Activated gamma-delta T cell treated with Interleukin-2 at 50 U/mL for 16 hours (primary cell): ENCODE measurements around the gene ANKRD29.
"Not testable (repeated sequence)": the region's sequence is repeated elsewhere in the genome, so short reads cannot be mapped to it uniquely, and the experiment has no call there.

Experiments used
- DNase-seq: peaks from one replicate; pipeline ENCODE4 v3.0.0-alpha.2; 2020

The ANKRD29 gene

DNA sequence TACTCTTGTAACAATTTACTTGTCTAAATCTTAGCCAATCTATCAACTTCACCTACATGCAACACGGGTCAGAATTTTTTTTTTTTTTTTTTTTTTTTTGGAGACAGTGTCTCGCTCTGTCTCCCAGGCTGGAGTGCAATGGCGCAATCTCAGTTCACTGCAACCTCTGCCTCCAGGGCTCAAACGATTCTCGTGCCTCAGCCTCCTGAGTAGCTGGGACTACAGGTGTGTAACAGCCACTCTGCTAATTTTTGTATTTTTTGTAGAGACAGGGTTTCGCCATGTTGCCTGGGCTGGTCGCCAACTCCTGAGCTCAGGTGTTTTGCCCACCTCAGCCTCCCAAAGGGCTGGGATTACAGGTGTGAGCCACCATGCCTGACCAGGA, 49.6 kb downstream of the ANKRD29 start:
- not testable (repeated sequence) for DNase-seq

GRCh38 chr18:23612434-23613090, 50.1 kb downstream of the ANKRD29 start:
- no peak for DNase-seq

GRCh38 chr18:23609390-23610023, 53.2 kb downstream of the ANKRD29 start:
- DNase-seq, result no peak

DNA sequence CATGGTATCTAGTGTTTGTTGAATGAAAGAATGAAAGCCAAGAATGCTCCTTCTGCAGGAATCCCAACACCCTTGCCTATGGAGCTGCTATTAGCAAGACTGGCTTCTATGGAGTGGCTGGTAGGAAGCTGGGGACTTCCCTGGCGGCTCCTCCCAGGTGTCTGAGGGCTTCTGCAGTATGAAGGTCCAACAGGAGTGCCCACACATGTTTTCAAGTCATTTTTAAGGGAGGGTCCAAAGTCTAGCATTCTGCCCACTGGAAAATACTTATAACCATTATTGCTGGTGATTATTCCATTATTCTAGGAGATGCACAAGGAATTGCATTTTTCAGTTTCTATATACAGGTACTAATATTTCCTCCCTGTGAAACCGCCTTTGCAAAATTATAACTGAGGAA, 54.5 kb downstream of the ANKRD29 start:
- DNase-seq, result no peak

DNA sequence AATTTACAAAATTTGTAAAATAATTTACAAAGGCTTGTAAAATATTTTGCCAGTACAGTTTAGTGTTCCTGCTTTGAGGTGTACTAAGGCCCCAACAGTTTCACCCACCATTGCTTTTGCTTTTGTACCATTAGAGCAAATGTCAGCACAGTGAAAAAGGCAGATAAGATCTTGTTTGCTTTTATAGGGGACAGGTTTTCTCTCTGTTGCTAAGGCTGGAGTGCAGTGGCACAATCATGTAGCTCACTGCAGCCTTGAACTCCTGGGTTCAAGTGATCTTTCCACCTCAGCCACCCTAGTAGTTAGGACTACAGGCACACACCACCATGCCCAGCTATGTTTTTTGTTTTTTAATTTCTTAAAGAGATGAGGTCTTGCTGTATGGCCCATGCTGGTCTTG, 56.8 kb downstream of the ANKRD29 start:
- no peak for DNase-seq

DNA sequence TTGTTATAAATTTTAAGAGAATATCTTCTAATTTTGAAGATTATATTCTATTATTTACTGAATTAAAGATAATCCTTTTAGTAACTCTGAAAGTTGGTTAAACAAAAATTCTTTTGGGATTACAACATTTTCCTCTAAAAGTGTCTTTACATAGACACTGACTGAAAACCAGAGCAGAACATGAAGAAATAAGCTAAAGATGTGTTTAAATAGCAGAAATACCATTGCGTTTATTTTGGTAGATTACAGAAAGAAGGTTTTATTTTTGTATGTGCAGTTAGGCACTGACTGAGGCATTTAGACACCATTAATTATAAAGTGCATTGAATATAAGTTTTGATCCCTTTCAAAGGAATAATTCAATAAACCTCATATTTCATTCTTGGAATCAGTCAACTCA, 62.9 kb downstream of the ANKRD29 start:
- DNase-seq, result no peak

GRCh38 chr18:23596183-23596582, 66.5 kb downstream of the ANKRD29 start:
- DNase-seq, result no peak

GRCh38 chr18:23595591-23595990, 67.1 kb downstream of the ANKRD29 start:
- no peak for DNase-seq

GRCh38 chr18:23593720-23594119, 69.0 kb downstream of the ANKRD29 start:
- DNase-seq, result no peak

- DNase-seq, result no peak
Measured at GRCh38 chr18:23592911-23593310, 69.8 kb downstream of the ANKRD29 start.

- DNase-seq, result no peak
Measured at GRCh38 chr18:23591011-23591410, 71.7 kb downstream of the ANKRD29 start.

GRCh38 chr18:23588836-23589560, 73.7 kb downstream of the ANKRD29 start:
- no peak for DNase-seq

DNA sequence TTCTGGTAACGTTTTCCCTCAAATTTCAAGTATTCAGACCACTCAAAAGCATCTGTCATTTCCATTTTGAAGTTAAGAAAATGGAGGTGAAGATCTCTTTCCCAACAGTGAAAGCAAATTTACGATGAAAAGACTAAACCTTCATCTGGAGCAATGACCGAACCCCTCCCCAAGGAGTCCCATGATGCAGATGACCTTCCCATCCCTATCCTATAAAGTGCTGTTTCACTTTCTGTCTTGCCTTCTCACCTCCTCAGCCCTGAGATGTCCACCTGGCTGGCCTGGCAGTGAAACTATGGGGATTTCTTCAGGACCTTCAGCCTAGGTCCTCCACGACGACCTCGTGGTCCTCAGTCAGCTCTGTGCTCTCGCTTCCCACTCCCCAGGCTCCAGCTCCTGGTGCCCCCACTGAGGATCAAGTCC, 75.5 kb downstream of the ANKRD29 start:
- no peak for DNase-seq

DNA sequence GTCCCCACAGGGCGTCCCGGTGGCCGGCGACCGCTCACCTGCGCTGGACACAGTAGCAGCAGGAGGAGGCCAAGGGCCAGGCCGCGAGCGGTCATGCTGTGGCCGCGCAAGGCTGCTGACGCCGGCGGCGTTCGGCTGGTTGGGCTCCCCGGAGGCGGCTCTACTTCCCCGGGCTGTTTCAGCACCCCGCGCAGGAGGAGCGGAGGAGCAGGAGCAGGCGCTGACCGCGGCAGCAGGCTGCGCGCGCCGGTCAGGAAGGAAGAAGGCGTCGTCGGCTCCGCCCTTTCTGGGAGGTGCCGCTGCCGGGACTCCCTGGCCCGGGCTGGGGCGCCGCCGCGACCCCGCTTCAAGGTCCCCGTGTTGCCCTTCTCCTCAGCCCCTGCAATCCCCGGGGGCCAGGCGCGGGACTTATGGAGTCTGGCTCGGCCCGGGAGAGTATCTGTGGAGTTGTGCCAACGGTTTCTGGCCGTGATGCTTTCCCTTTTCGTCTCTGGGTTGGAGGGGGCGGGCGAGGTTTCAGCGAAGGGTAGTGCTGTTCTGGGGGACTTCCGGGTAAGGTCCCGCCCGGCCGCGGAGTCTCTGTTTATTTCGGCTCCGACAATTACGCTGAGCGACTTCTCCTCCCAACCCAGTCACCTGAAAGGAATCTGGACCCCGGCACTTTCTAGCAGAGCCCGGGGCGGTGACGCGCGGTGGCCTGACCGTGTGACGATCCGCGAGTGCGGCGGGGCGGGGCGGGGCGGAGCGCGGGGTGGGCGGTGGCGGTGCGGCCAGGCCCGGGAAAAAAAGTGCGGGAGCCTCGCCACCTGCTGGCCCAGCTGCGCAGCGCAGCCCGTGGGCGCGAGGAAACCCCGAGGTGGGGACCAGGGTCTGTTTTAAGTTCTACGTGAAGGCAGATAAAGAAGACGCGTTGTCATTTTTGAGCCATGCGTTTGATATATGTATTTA, 76.2 kb downstream of the ANKRD29 start, which contains the start of gene NPC1:
Gene NPC1 (minus strand): TSS at position 258 of the 948 bp plus-strand sequence. CDS start 163 bp downstream, at position 95.
- peak; percentile 88 for DNase-seq

DNA sequence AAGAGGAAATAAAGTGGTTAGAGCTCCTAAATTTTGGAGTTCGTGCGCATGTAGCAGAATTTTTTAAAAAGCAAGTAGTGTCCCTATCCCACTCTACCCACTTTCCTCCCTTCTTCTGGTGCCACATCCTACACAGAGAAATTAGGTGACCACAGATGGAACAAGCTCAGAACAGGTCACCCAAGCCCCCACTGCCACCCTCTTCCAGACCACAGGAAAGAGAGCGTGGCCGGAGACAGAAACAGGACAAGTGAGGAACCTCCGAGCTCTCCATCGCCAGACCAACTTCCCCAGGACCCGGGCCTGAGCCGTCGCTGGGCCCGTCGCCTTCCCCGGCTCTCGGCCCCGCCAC, 76.8 kb downstream of the ANKRD29 start:
- peak; percentile 9 for DNase-seq

DNA sequence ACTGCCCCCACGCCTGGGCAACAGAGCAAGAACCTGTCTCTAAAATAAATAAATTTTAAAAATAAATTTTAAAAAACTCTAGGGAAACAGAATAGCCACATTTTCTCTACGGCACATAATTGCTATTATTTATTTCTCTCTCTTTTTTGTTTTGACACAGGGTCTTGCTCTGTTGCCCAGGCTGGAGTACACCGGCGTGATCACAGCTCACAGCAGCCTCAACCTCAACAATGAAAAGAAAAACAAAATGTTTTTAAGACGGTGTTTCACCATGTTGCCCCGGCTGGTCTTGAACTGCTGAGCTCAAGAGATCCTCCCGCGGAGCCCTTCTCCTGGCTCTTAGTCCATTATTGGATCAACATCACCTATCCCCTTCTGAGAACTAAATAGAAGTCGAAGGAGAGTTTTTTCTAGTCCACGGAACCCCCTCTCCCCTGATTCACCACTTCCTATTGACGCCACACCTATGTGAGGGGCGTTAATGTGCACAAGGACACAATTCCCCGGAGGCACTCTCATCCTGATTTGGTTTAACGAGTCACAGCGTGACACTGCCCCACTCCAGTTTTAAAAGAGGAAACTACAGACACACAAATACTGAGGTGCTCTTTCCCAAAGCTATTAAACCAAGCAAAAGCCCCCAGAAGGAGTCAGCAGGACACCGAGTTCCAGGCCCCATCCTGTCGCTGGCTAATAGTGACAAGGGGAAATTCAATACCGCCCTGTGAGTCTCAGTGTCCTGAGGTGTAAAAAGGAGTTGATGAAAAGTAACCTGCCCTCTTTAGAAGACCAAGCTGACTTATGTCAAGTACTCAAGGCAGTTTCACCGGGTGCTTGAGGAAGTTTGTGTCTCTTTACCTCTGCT, 77.5 kb downstream of the ANKRD29 start:
- DNase-seq, result no peak

- no peak for DNase-seq
Measured at GRCh38 chr18:23584019-23584983, 78.4 kb downstream of the ANKRD29 start.

DNA sequence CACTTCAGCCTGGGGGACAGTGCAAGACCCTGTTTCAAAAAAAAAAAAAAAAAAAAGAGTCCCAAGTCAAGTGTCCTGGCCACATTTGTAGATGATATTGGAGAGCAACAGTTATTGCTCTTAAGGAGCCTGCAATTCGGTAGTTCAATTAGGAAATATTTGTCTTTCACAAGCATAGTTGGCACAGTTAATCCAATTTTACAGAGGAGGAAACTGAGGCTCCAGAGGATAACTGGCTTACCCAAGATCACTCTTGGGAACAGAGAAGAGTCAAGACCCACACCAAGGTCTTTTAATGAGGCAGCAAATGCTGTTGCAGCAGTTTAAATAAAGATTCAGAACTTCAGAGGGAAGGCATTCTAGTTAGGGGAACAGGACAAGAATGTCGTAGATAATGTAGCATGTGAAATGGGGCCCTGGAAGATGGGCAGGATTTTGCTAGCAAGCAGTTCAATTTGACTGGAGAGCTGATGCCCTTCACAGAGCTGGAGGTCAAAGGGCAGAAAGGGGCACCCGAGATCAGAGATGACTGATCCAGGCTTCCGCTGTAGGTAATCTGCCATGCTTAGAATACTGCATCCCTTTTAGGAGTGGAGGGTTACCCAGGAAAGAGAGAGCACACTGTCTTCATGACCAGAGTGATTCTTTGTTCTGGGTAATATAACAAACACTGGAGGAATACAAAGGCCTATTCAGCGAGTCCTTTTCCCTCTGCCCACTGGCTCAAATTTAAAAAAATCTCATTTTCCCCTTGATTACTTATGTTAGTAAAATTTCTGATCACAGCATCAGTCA, 79.4 kb downstream of the ANKRD29 start:
- DNase-seq, result no peak

GRCh38 chr18:23580677-23581367, 81.9 kb downstream of the ANKRD29 start:
- DNase-seq, result no peak
